ENCODE measurements around the gene PDF.

The PDF gene

GRCh38 chr16:69339289-69340094, 9.1 kb upstream of the PDF start, which contains the start of the genes COG8 and NIP7:
Gene COG8, minus strand, starts transcription at chr16:69339564. Its CDS starts 12 bp downstream, at chr16:69339552.
Gene NIP7, plus strand, starts transcription at chr16:69339772. Its CDS starts 58 bp downstream, at chr16:69339830.
- DNase-seq (ENCODE audit: low read depth), result peak; percentile 88

- DNase-seq (ENCODE audit: low read depth), result no peak
Measured at GRCh38 chr16:69338557-69339288, 8.3 kb upstream of the PDF start.

GRCh38 chr16:69334696-69335095, 4.3 kb upstream of the PDF start:
- no peak for DNase-seq (ENCODE audit: low read depth)

GRCh38 chr16:69329369-69330285, 761 bp downstream of the PDF start:
- DNase-seq (ENCODE audit: low read depth), result peak; percentile 15

GRCh38 chr16:69328854-69329316, 1.5 kb downstream of the PDF start:
- DNase-seq (ENCODE audit: low read depth), result no peak

GRCh38 chr16:69327585-69328310, 2.6 kb downstream of the PDF start:
- DNase-seq (ENCODE audit: low read depth), result no peak

GRCh38 chr16:69326172-69326873, 4.1 kb downstream of the PDF start:
- DNase-seq (ENCODE audit: low read depth), result no peak

GRCh38 chr16:69325784-69326171, 4.6 kb downstream of the PDF start:
- no peak for DNase-seq (ENCODE audit: low read depth)

- no peak for DNase-seq (ENCODE audit: low read depth)
Measured at GRCh38 chr16:69324585-69325253, 5.7 kb downstream of the PDF start.

GRCh38 chr16:69324013-69324531, 6.3 kb downstream of the PDF start:
- no peak for DNase-seq (ENCODE audit: low read depth)

- no peak for DNase-seq (ENCODE audit: low read depth)
Measured at GRCh38 chr16:69323415-69323814, 7.0 kb downstream of the PDF start.

- no peak for DNase-seq (ENCODE audit: low read depth)
Measured at GRCh38 chr16:69322343-69322742, 8.0 kb downstream of the PDF start.

GRCh38 chr16:69321080-69321479, 9.3 kb downstream of the PDF start:
- no peak for DNase-seq (ENCODE audit: low read depth)

GRCh38 chr16:69320740-69321073, 9.7 kb downstream of the PDF start:
- DNase-seq (ENCODE audit: low read depth), result no peak

- DNase-seq (ENCODE audit: low read depth), result no peak
Measured at GRCh38 chr16:69319826-69320739, 10.3 kb downstream of the PDF start.

- DNase-seq (ENCODE audit: low read depth), result no peak
Measured at GRCh38 chr16:69319381-69319780, 11.0 kb downstream of the PDF start.

GRCh38 chr16:69318911-69319289, 11.5 kb downstream of the PDF start:
- no peak for DNase-seq (ENCODE audit: low read depth)

- DNase-seq (ENCODE audit: low read depth), result no peak
Measured at GRCh38 chr16:69318177-69318910, 12.0 kb downstream of the PDF start.
